ENCODE results near the gene PEF1.

PEF1 gene

GRCh38 chr1:31583995-31584868 lies 60.4 kb downstream of the PEF1 start:
- peak; percentile 41 for DNase-seq (ENCODE audit: low read depth)

GRCh38 chr1:31583082-31583994 lies 61.3 kb downstream of the PEF1 start:
- DNase-seq (ENCODE audit: low read depth) = peak; percentile 27

DNA sequence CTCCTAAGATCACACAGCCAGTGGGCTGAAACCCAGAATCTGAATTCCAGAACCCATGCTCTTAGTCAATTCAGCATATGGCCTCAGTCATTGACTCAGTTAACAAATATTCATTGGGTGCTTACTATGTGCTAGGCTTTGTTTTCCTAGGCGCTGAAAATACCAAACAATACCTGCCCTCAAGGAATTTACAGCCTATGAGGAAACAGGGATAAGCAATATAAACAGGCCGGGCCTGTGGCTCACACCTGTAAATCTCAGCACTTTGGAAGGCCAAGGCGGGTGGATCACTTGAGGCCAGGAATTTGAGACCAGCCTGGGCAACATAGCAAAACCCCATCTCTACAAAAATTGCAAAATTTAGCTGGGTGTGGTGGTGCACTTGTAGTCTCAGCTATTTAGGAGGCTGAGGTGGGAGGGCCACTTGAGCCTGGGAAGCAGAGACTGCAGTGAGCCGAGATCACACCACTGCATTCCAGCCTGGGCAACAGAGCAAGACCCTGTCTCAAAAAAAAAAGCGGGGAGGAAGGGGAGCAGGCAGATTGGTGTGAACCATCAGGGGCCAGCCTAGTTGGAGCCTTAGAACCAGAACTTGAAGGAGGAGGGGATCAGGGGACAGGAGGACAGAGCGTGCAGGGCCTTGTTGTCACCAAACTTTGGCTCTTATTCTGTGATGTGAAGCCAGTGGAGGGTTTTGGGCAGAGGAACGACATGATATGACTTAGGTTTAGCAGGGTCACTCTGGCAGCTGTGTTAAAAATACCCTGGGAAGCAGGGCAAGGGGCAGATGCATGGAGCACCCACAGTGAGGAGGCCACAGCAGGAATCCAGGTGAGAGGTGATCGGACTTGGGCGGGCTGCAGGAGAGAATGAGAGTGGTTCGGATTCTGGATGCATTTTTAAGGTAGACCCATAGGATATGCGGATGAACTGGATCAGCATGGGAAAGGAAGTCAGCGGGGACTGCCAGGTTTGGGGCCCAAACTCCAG lies 62.6 kb downstream of the PEF1 start:
- no peak for DNase-seq (ENCODE audit: low read depth)

- no peak for DNase-seq (ENCODE audit: low read depth)
These were observed 63.6 kb downstream of the PEF1 start for GRCh38 chr1:31580891-31581603.

DNA sequence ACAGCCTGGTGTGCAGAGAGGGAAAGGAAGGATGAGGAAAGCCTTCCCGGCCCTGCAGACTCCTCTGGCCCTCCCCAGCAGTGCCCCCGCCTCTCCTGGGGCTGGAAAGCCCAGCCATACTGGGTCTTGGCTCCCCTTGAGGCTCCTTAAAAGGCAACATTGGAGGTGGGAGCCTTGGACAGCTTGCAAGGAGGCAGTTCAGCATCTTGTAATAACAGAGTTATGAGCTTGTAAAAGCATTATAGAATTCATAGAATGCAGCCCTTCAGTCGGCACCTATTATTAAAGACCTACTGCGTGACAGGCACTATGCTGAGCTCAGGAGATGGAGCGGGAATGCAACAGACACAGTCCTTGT lies 64.2 kb downstream of the PEF1 start:
- no peak for DNase-seq (ENCODE audit: low read depth)
